ENCODE measurements around the gene CCDC90B. TPM values are rescaled to one million over a fixed set of nuclear protein-coding genes. Genes with fewer than 3 reads are reported as not detected.

CCDC90B gene
- total and polyA plus RNA-seq, 2 of the 8 experiments (the other 6 are each of a cell fraction or from before 2014, with no cell fraction given) = 21.8 to 54.5 TPM

DNA sequence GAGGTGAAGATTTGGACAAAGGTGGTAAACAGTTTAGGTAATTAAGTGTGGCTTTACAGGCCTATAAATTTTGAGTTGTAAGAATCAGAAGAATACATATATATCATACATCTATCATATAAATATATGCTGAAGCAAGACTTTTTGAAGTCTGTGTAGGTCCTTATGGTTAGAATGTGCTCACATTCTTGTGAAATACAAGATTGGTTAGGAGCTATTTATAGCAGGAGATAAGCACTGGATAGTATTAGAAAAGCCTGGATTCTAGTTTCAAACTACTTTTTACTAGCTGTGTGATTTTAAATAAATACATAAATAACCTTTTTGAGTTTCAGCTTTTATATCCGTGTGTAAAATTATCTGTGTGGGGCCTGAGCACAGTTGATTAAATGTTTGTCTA is 50.3 kb downstream of the CCDC90B start:
- POLR2A ChIA-PET (ENCODE audit: partially characterized antibody) = no interaction called here
- CTCF ChIA-PET (ENCODE audit: partially characterized antibody) = interaction anchor here (1.5 to 7.4 kb wide), 4 partner anchors 10 to 16 kb away, joined by 5 to 69 read pairs (median 6); no protein-coding TSS in a partner anchor
- no peak overlapping the region for H4K5ac ChIP-seq (ENCODE audit: insufficient read length, low read depth, low read length)

More for the DNA sequence above, 50.3 kb downstream of the CCDC90B start:
- Histone ChIP-seq H3K23ac (ENCODE audit: insufficient read length) (no peak overlapping the region), H3K79me2 (ENCODE audit: control insufficient read depth in 1 of 2, insufficient read depth in 2 of 2, low read length in 2 of 2) (no peaks in the 10 kb centered on the region), H3K4me1 (replicated peaks in 1 of 4; ENCODE audit: control insufficient read depth in 3 of 4, insufficient read depth in 4 of 4, low read length in 3 of 4) (no peaks in the 10 kb centered on the region), H3K9me3 (ENCODE audit: insufficient read depth in 2 of 2, low read depth in 1 of 2, low read length in 1 of 2) (no peaks in the 10 kb centered on the region), H3K23me2 (ENCODE audit: low read depth, low read length) (no peaks in the 10 kb centered on the region), H3K27ac (ENCODE audit: low read depth, low read length) (no peak overlapping the region), H2BK20ac (ENCODE audit: low read length) (no peak overlapping the region), H3K18ac (ENCODE audit: extremely low read depth, low read length) (no peak overlapping the region), H4K8ac (ENCODE audit: extremely low read depth, insufficient read depth, low read length) (no peak overlapping the region), H2BK5ac (ENCODE audit: low read depth, low read length) (no peak overlapping the region), H2AFZ (ENCODE audit: low read length) (no peak overlapping the region), H3K4ac (replicated peaks; ENCODE audit: insufficient read length, low read depth, low read length) (no peak overlapping the region), H2BK12ac (ENCODE audit: low read depth, low read length) (no peak overlapping the region), H3K79me1 (ENCODE audit: low read depth, low read length) (no peaks in the 10 kb centered on the region), H2BK120ac (replicated peaks; ENCODE audit: low read depth, low read length) (no peak overlapping the region), H3K4me2 (ENCODE audit: insufficient read depth in 1 of 2, low read depth in 2 of 2, low read length in 2 of 2) (no peak overlapping the region), H3K4me3 (ENCODE audit: extremely low read depth in 1 of 4, insufficient read depth in 2 of 4, low read depth in 3 of 4, low read length in 4 of 4) (no peak overlapping the region), H4K91ac (replicated peaks; ENCODE audit: insufficient read length, low read length) (no peak overlapping the region), H3K56ac (replicated peaks; ENCODE audit: insufficient read length, low read depth, low read length) (no peak overlapping the region), H3K14ac (ENCODE audit: insufficient read length) (no peak overlapping the region), H2AK5ac (ENCODE audit: low read depth, low read length) (no peak overlapping the region), H3K9ac (replicated peaks in 1 of 4; ENCODE audit: extremely low read depth in 1 of 4, low read depth in 3 of 4, low read length in 3 of 4) (no peak overlapping the region), H4K20me1 (replicated peaks in 1 of 2; ENCODE audit: control insufficient read depth in 1 of 2, insufficient read depth in 2 of 2, low read length in 2 of 2) (no peaks in the 10 kb centered on the region), H2BK15ac (ENCODE audit: low read length) (no peak overlapping the region), H3K27me3 (replicated peaks in 1 of 4; ENCODE audit: control insufficient read depth in 3 of 4, extremely low read depth in 1 of 4, insufficient read depth in 3 of 4, low read length in 3 of 4) (no peaks in the 10 kb centered on the region), H3K36me3 (ENCODE audit: control insufficient read depth in 2 of 4, insufficient read depth in 4 of 4, low read length in 3 of 4) (no peaks in the 10 kb centered on the region)
- 88% methylated on average over 1 of the region's 1 CpG; no CpG with 5 or more reads in 1 of the 2 experiments for WGBS, 2 experiments (ENCODE audit: extremely low coverage in 1 of 2, insufficient coverage in 1 of 2, insufficient read length in 1 of 2, insufficient replicate concordance in 2 of 2, low coverage in 1 of 2, low lambda C conversion rate in 2 of 2, missing lambda C conversion rate in 1 of 2)
- DNase-seq (ENCODE audit: low read depth in 1 of 2, low spot score in 2 of 2) (no peak), FAIRE-seq (no peak)
- TF ChIP-seq BACH1 (IDR thresholded peaks at IDR 0.05; ENCODE audit: low read length) (no peak), RBBP5 (IDR thresholded peaks at IDR 0.05; ENCODE audit: borderline replicate concordance, low read depth, low read length) (no peak), TEAD4 (IDR thresholded peaks at IDR 0.05; ENCODE audit: low read depth, low read length) (no peak), KDM5A (IDR thresholded peaks at IDR 0.05; ENCODE audit: low read length) (no peak), HDAC6 (IDR thresholded peaks at IDR 0.05; ENCODE audit: low read depth, low read length) (no peak), TCF12 (IDR thresholded peaks at IDR 0.05; ENCODE audit: low read depth, low read length) (no peak), SAP30 (IDR thresholded peaks at IDR 0.05; ENCODE audit: insufficient read depth, insufficient replicate concordance, low read length) (no peak), SP4 (IDR thresholded peaks at IDR 0.05; ENCODE audit: low read length) (no peak), CREB1 (IDR thresholded peaks at IDR 0.05) (no peak), FOSL1 (IDR thresholded peaks at IDR 0.05; ENCODE audit: insufficient read depth, low read depth, low read length) (no peak), TAF1 (IDR thresholded peaks at IDR 0.05; ENCODE audit: low read depth, low read length) (no peak), ASH2L (IDR thresholded peaks at IDR 0.05; ENCODE audit: low read length) (no peak)
- TF ChIP-seq, protein P1, sequence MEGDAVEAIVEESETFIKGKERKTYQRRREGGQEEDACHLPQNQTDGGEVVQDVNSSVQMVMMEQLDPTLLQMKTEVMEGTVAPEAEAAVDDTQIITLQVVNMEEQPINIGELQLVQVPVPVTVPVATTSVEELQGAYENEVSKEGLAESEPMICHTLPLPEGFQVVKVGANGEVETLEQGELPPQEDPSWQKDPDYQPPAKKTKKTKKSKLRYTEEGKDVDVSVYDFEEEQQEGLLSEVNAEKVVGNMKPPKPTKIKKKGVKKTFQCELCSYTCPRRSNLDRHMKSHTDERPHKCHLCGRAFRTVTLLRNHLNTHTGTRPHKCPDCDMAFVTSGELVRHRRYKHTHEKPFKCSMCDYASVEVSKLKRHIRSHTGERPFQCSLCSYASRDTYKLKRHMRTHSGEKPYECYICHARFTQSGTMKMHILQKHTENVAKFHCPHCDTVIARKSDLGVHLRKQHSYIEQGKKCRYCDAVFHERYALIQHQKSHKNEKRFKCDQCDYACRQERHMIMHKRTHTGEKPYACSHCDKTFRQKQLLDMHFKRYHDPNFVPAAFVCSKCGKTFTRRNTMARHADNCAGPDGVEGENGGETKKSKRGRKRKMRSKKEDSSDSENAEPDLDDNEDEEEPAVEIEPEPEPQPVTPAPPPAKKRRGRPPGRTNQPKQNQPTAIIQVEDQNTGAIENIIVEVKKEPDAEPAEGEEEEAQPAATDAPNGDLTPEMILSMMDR (IDR thresholded peaks at IDR 0.05; ENCODE audit: control extremely low read depth in 1 of 3, insufficient read depth in 1 of 3, low read depth in 1 of 3, low read length in 3 of 3) = no peak

Measured in H1 (cell line).